Endometrium (tissue), 2 donors: ENCODE results near the gene YAP1.

Experiments
- FAIRE-seq: peaks from 2 replicates; lab custom pipeline; 2012; peaks lifted over from hg19 to GRCh38; lab: Jason Lieb, UNC
- donor health status: control.
- donor health status: control.

YAP1 gene

DNA sequence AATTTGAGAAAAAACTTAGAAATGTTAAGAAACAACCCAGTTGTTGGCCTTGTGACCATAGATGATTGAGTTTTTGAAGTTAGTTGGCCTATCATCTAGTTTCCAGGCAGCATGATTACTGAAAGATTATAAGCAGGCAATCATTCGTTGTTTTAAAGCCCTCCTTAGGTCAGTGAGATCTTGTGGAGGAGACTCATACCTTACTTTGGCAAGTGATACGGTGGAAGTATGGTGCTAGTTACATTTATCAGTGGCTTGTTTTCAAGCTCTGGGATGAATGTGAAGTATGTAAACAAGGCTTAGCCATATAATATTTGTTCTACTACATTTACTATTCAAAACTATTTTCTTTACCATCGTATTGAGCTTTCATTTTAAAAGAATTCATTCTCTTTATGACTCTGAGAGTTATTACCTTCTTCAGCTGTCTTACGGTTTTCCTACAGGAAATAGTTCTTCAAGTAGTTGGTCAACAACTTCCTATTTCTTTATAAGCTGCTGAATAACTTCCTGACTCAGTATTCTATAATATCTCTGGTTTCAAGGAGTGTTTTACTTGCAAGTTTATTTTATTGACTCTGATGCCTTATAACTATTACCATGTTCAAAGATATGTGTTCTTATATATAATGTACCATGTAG, 7.3 kb downstream of the YAP1 start:
- peak; percentile 59 for FAIRE-seq

DNA sequence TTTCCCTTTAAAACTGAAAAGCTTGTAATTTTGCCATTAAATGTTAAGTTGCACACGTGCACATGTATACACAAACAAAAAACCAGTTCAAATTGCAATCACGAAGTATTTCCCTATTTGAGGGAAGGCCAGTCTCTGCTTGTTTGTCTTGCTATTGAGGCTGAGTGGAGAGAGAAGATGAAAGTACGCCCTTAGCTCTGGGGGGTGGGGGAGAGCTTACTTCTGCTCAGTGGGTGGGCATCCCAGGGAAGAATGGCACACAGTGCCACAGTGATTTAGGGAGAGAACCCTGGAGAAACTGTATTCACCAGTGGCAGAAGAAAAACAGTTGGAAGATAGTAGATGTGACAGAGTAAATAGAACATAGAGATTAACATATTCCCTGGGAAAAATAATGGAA, 8.7 kb downstream of the YAP1 start:
- no peak for FAIRE-seq

DNA sequence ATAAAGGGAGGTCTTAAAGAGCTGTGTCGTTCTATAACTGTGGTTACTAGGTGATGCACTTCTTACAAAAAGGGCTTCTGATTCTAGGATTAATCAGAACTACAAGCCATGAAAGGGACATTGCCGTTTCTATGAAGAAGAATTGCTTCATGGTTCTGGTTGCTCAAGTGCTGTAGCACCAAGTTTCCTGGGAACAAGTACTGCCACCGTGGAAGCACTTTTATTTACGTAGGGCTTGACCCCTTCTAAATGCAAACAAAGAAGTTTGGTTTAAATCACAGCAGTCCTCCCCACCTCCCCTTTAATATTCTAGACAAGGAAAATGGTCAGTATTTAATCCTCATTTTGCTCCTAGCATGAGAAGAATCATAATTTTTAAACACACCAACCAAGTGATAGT, 9.8 kb downstream of the YAP1 start:
- no peak for FAIRE-seq

DNA sequence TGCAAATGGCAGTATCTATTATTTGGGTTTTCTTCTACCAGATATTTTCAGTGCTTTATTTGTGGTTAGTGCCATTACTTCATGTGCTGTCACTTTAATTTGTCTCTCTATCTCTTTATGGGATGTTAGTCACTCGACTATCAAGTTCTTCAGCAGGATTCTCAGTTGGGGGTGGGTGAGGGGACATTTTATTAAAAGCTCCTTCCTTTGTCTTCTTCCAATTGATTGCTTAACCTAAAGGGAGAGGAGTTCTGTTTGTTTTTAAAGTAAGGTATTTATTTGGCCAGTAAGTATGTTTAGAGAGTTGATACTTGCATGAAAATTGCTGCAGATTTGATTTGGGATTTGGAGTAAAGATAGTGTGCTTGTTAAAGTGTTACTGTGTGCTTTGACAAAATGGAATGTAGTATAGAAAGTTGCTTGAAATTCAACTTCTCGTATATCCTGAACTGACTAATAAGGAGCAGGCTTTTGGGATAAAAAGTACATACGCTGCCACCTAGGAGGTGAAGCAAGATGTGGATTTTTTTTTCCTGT, 10.3 kb downstream of the YAP1 start:
- no peak for FAIRE-seq

DNA sequence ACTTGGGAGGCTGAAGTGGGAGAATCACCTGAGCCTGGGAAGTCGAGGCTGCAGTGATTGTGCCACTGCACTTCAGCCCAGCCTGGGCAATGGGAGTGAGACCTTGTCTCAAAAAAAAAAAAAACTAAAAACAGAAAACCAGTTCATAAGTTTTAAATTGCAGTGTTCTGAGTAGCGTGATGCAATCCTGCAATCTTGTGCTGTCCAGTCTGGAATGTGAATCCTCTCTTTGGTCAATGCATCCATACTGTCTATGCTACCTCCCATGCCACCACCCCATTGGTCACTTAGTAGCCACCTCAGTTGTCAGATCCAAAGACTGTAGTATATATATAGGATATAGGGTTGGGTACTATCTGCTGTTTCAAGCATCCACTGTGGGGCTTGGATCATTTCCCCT, 11.1 kb downstream of the YAP1 start:
- FAIRE-seq: no peak

DNA sequence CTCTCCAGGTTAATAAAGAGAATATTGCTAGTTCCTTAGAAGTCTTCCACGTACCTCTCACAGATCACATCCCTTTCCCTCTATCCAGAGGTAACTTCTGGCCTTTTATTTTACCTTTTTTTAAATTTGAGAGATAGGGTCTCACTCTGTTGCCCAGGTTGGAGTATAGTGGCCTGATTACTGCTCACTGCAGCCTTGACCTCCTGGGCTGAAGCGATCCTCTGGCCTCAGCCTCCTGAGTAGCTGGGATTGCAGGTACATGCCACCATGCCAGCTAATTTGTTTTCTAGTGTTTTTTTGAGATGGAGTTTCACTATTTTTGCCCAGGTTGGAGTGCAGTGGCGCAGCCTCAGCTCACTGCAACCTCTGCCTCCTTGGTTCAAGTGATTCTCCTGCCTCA, 24.4 kb downstream of the YAP1 start:
- no peak for FAIRE-seq

DNA sequence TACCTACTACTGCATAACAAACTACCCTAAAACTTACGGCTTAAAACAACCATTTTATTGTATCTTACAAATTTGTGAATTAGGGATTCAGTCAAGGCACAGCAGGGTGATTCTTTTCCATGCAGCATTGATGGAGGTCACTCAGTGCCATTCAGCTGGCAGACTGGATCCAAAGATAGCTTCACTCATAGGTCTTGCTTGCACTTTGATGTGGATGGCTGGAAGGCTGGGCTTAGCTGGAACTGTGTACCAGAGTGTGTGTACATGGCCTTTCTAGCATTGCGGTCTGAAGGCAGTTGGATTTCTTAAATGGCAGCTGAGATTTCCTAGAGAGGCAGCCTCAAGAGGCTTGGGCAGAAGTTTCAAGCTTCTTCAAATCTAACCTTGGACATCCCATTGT, 25.0 kb downstream of the YAP1 start:
- no peak for FAIRE-seq

DNA sequence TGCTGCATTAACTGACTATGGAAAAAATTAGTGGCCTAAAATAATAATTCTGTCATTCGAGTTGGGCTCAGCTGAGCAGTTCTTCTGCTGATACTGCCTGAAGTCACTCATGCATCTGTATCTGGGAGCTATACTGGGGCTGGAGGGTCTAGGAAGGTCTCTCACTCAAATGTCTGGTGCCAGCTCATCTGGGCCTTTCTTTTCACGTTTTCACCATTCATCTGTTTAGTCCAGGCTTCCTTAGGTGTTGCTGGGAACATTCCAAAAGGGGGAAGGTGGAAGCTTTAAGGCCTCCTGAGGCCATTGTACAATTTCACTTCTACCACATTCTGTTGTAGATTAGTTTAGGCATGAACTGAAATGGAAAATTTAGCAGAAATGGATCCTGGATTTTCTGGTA, 28.0 kb downstream of the YAP1 start:
- no peak for FAIRE-seq

DNA sequence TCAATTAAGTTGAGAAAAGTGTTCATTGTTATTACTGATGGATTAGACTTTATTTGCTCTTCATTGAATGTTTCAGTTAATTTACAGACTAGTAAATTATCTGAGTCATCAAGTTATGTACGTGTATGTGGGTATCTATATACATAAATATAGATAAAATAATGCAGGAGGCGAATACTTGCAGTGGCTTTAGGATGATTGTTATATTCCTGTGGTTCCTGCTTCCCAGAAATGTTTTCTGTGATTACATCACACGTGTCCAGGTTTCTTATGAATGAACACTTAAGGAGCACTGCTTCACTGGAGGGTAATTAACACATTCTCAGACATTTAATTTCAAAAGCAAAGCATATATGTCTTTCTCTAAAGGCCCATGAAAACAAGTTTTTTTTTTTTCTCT, 28.4 kb downstream of the YAP1 start:
- FAIRE-seq: no peak

DNA sequence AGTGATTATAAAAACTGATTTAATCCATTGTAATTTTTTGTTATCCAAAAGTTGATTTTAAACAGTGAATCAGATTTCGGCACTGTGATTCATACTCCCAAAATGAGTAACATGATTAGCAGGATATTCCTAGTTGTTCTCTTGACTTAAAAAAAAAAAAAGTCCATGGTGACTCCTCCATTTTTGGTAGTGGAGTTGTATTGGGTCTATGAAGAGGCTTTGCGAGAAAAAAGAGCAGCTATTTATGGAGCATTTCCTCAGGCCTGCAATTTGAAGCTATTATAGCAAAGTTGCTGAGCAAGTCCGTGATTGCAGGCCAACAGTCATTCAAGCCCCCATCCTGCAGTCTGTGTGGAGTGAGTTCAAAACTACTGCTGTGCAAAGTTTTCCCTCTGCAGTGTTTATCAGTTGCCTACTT, 28.8 kb downstream of the YAP1 start:
- no peak for FAIRE-seq

DNA sequence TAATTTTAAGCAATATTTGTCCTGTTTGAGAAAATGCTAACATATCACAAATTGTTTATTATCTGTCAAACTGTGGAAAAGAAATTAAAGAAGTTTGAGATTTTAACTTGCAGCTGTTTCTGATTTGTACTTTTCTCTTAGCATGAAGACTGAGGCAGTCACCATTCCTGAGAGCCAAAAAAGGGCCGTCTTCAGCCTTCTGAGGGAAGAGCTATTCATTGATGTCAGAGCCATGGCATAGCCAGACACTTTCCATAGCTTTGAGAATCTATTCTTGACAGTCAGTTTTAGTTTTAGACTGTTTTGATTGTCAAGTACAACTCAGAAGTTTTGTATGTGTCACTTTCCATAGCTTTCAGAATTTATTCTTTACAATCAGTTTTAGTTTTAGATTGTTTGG, 32.1 kb downstream of the YAP1 start:
- no peak for FAIRE-seq

DNA sequence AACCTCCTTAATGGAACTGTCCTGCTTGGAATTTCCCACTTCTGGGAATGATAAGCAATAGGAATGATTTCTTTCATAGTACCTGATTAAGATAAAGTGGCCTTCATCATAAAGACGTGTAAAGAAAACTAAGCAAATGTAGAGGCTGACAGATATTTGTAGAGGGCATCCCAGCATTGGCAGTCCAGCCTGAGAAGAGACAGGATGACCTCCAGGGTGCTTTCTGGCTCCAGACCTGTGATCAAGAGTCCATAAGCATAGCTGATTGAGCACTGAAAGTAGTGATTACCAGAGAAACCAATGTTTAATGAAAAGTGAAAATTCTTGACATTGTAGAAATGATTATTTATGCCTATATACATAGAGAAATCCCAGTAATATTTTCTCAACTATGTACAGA, 33.6 kb downstream of the YAP1 start:
- FAIRE-seq: no peak

DNA sequence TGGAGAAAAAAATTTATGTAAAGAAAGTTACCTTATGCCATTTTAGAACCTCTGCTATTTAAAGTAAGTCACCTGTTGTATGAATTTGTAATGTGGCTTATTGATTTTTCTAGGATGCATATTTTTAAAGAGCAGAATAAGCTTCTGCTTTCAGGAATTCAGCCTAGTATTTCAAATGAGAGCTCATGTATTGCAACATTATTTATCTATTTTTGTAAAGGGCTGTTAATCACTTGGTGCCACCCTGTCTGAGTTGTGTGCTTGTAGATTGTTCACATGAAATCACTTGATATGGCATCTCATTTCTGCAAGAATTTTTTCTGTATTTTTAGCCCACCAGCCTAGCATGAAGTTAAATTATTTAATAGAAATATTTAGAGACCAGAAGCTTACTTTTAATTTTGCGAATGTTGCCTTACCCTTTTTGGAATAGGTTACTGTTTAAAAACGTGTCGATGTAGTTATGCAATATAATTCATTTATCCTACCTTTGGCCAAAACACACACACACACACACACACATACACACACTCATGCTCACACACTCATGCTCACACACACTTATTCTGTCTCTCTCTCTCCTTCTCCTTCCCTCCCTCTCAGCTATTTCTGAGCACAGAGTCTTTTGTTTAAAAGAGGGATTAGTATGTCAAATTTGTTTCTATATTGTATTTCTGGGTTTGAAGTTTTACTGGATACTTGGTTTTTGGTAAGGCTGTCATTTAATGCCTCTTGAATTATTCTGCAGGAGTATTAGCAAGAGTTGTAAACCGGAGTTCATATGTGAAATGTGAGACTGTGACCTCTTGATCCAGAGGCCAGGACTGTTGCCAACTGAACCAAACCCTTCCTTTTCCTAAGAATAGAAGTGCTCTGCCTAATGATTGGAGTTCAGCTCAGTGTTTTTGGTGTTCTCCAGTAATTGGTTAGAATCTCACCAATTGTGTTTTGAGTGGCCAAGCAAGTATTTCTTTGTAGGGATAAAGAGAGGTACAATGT, 34.4 kb downstream of the YAP1 start:
- no peak for FAIRE-seq

DNA sequence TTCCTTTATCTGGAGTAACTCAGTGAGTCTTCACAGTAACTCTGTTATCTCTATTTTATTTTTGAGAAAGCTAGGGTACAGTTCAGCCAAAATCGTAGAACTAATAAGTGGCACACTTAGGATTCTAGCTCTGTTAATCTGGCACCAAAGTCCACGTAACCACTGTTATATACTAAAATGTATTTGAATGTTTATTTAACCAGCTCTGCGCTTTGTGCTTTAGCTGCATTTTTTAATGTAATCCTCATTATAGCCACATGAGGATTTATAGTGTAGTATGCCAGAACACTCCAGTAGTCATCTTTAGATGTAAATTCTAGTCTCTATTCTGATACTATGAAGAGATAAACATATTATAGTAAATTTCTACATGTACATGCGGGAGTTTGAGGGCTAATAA, 36.8 kb downstream of the YAP1 start:
- FAIRE-seq: no peak

DNA sequence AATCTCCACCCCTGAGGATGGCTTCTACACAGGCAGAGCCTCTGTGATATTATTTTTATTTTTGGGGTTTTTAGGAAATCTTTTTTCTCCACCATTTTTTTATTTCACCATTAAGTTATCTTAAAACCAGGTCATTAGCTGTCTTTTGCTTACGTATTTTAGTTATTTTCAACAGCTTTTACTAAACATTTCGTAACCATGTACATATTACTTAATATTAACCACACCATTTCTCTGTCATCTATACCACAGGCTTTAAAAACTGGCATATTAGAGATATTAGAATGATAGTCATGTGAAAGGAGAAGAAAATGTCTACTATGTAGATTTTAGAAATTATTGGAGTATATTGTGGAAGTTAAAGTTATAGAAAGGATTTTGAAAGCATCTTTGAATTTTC, 37.4 kb downstream of the YAP1 start:
- FAIRE-seq: no peak

DNA sequence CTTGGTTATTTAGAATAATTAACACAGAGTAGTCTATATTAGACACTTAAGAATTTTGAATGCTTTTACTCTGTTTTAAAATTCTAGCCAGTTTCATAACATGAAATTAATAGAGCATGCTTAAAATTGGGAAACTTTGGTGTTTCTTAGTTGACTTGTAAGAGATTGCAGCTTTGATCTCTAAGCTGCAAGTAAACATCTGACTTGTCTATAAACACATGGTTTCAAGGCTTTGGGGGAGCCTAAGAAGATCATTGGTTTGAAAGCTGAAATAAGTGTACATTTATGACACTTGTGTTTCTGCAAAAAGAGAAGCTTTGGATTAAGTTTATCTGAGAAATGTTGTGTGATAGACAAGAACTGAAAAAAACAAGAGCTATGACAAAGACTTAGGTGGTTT, 37.8 kb downstream of the YAP1 start:
- no peak for FAIRE-seq

DNA sequence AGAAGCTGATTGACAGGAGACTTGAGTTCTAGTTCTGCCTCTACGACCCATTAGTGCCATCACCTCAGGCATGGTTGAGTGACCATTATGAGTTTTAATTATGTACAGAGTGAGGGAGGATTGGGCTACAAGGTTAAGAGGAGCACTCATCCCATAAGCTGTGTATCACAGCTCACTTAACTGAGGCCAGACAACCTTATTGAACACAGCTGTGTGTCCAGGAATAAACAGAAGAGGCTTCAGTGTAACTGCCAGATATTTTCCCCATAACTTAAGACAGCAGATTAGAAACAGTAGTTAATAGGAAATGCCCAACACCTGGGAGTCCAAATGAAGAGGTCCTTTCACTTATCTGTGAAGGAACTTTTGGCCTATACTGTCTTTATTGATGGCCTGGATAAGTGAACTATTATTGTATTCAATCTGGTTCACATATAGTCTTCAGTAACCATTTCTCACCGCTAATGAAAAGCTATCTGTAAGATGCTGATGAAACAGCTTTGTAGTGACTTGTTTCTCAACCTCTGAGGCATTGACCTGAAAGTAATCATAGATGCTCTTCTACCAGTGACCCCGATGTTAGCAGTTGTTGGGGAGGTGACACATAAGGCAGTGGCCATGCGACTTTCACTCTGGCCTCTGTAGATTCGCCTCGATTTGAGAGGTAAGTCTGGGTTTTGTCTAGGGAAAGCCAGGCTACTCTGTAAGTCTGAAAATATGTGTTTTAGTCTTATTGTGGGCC, 41.7 kb downstream of the YAP1 start:
- FAIRE-seq: no peak

DNA sequence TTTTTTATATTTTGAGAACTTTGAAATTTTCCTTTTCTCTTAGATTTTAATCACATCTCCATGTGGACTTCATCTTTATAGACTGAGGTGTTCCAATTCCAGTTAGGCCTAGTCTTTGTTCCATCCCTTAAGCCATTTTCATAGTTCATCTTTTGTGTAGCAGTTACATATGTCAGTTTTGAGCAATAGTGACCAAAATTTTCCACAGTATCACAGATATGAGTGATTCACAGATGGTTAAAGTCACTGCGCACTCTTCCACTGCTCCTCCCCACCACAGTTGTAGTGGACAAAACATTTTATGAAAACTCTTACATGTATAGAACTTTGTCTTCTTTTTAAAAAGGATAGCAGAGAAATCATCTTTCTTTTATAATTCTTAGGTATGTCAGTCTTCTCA, 42.8 kb downstream of the YAP1 start:
- no peak for FAIRE-seq

DNA sequence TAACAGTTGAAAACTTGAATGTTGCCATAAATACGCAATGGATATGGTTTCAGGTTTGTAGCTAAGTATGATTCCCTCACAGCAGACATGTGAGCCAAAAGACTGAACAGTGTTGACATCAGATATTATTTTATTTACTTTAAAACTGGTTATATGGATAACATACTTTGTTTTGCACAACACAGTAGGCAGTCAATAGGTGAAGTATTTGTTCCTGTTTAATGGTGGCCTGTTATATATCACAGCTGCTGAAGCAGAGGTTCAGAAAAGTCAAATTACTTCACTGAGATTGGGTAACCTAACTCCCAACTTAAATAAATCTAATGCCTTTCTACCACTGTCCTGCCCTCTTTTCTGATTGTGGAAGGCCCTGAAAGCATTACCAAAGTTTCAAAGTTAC, 44.6 kb downstream of the YAP1 start:
- FAIRE-seq: no peak

DNA sequence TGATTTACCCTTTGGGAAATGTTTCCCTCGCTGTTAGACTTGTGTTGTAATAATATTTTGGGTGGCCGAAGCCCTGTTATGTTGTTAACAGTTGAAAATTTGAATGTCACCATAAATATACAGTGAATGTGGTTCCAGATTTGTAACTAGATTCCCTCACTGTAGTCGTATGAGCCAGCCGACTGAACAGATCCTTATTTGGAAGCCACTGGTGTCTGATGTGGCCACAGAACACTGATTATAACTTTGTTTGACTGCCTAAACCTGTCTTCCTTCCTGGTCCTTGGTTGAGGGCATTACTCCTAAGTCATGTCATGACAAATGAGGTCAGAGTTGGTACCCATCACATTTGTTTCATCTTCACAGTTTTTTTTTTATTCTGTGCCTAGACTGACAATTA, 45.4 kb downstream of the YAP1 start:
- no peak for FAIRE-seq

DNA sequence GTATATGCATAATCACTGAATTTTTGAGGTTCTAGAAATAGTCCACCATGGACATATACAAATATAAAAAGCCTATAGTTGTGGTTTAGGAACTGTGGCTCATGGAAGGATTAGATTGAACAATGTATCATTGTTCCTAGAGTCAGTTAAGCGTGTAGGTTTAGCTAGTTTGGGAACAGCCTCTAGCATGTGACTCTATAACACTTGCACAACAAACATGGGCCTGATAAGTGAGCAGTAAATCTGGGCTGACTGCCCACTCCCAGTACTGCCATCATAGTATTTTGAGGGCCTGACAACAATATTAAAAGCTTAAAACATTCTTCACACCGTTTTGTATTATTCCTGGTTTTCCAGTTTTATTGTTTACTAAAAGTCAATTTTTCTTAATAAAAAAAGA, 47.0 kb downstream of the YAP1 start:
- no peak for FAIRE-seq

DNA sequence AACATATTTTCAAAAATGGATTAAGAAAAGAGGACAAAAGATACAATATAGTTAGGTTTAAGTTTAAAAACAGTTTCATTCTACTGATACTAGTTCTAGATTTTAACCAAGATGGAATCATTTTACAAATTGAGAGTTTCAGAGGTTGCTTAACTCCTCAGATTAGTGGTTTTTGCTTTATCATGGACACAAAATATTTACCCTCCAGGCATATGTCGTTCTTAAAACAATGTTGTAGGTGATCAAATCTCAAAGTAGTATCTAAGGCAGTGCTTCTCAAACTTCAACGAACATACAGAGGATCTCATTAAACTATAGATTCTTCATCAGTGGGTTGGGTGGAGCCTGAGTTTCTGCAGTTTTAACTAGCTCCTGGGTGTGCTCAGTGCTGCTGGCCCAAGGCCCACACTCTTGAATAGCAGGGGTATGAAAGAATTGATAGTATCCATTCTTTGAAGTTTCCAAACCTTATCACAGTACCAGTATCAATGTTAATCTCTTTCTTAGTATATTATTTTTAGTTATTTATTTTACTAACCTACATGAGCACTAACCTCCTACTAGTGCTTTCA, 48.0 kb downstream of the YAP1 start:
- no peak for FAIRE-seq
